AG04450 (cell line): ENCODE results near the gene SLC51A. TPM values are rescaled to one million over a fixed set of nuclear protein-coding genes. Genes with fewer than 3 reads are reported as not detected.
"Not testable (repeated sequence)": the region's sequence is repeated elsewhere in the genome, so short reads cannot be mapped to it uniquely, and the experiment has no call there.

Experiments
- CTCF ChIA-PET: fragments of 300-600, 350-600 bp; formaldehyde crosslinking; extraction: SDS; loops from one replicate; lab custom pipeline; 2022; ENCODE audit warnings: antibody characterized with exemption, inconsistent platforms; lab: Charles Lee
- POLR2A ChIA-PET: fragments of 350-600 bp; formaldehyde crosslinking; extraction: SDS; loops from one replicate; lab custom pipeline; 2021; ENCODE audit warnings: antibody characterized with exemption, inconsistent platforms; lab: Yijun Ruan, JAX
- DNase-seq: peaks from one replicate; pipeline ENCODE4 v3.0.0-alpha.2; 2011; ENCODE audit warnings: low read depth, low spot score
- H3K27ac ChIP-seq: one replicate; pipeline ENCODE4 v1.5.1; 2012; ENCODE audit warnings: low read depth, low read length, control low read depth
- H3K27me3 ChIP-seq: one replicate; pipeline ENCODE4 v1.6.0; 2012; ENCODE audit warnings: low read length; ENCODE audit not compliant: control insufficient read depth, insufficient read depth
- H3K4me3 ChIP-seq: 2 replicates; pipeline ENCODE4 v1.5.1; 2011; ENCODE audit warnings: mild to moderate bottlenecking, low read depth, low read length, control low read depth
- H3K9me3 ChIP-seq: 2 replicates; pipeline ENCODE4 v1.5.1; 2012; ENCODE audit warnings: low read length; ENCODE audit not compliant: control insufficient read depth, insufficient read depth
- polyA plus RNA-seq: library from polyadenylated mRNA; depleted of rRNA; stranded (reverse); fragments of >200 nt; gene quantifications from 2 replicates; pipeline ENCODE4 v1.2.3, GENCODE V29; 2011
- TF ChIP-seq, protein P1 (sequence below): IDR thresholded peaks from 2 replicates; pipeline ENCODE4 v1.5.1; 2011; ENCODE audit warnings: low read depth, low read length, control low read depth, inconsistent platforms

SLC51A gene
- polyA plus RNA-seq, 1 experiment: not detected

DNA sequence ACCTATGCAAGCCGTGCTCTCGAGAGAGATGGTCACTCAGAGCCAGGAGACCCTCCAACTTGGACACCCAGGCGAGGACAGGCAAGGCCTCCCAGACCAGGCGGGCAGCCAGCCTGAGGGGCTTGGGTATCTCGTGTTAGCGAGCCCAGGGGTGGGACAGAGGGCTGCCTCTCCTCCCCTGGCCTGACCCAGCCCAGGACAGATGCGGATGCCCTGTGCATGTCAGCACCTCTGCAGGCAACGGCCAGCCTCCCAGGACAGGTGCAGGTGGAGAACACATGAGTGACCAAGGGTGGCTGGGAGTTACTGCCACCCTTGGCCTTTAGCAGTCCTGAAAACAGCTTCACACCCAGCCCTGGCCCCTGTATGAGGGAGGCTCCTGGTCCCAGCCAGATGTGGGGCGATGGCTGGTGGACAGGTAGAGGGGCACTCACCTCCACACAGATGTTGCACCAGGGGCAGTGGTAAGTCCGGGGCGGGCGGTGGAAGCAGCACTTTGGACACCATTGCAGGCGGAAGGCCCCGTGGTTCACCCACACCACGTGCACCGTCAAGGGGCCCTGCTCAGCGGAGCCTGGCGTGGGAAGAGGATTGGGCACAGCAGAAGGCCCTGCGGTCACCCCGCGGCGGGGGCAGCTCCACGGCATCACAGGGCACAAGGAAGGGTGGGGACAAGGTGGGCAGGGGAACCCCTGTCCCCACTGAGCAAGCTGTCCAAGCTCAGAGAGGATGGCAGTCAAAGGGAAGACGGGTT, 7.2 kb upstream of the SLC51A start:
- no peak for DNase-seq
- CTCF ChIA-PET: no interaction called here
- POLR2A ChIA-PET: no interaction called here
- Histone ChIP-seq H3K27me3 (peaks cover 13% of the 10 kb centered on the region), H3K4me3 (no peak overlapping the region), H3K9me3 (peaks cover 9% of the 10 kb centered on the region; the same call in 1 of the 2 replicates), H3K27ac (no peak overlapping the region)
- TF ChIP-seq, protein P1, sequence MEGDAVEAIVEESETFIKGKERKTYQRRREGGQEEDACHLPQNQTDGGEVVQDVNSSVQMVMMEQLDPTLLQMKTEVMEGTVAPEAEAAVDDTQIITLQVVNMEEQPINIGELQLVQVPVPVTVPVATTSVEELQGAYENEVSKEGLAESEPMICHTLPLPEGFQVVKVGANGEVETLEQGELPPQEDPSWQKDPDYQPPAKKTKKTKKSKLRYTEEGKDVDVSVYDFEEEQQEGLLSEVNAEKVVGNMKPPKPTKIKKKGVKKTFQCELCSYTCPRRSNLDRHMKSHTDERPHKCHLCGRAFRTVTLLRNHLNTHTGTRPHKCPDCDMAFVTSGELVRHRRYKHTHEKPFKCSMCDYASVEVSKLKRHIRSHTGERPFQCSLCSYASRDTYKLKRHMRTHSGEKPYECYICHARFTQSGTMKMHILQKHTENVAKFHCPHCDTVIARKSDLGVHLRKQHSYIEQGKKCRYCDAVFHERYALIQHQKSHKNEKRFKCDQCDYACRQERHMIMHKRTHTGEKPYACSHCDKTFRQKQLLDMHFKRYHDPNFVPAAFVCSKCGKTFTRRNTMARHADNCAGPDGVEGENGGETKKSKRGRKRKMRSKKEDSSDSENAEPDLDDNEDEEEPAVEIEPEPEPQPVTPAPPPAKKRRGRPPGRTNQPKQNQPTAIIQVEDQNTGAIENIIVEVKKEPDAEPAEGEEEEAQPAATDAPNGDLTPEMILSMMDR: no peak

DNA sequence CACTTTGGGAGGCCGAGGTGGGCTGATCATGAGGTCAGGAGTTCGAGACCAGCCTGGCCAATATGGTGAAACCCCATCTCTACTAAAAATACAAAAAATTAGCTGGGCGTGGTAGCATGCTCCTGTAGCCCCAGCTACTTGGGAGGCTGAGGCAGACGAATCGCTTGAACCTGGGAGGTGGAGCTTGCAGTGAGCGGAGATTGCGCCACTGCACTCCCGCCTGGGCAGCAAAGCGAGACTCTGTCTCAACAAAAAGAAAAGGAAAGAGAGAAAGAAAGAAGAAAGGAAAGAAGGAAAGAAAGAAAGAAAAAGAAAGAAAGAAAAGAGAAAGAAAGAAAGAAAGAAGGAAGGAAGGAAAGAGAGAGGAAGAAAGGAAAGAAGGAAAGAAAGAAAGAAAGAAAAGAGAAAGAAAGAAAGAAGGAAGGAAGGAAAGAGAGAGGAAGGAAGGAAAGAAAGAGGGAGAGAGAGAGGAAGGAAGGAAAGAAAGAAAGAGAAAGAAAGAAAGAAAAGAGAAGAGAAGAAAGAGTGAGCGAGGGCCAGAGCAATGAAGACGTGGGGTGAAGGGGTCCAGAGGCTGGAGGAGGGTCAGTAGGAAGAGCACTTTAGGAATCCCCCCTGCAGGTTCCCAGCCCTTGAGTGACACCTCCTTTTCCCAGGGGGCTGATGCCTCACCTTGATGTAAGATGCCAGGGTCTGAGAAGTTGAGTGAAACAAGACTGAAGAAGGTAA, 6.2 kb upstream of the SLC51A start:
- H3K27me3 ChIP-seq: peaks cover 10% of the 10 kb centered on the region
- H3K4me3 ChIP-seq, POLR2A ChIA-PET, H3K9me3 ChIP-seq, CTCF ChIA-PET, H3K27ac ChIP-seq, DNase-seq: not testable (repeated sequence)

DNA sequence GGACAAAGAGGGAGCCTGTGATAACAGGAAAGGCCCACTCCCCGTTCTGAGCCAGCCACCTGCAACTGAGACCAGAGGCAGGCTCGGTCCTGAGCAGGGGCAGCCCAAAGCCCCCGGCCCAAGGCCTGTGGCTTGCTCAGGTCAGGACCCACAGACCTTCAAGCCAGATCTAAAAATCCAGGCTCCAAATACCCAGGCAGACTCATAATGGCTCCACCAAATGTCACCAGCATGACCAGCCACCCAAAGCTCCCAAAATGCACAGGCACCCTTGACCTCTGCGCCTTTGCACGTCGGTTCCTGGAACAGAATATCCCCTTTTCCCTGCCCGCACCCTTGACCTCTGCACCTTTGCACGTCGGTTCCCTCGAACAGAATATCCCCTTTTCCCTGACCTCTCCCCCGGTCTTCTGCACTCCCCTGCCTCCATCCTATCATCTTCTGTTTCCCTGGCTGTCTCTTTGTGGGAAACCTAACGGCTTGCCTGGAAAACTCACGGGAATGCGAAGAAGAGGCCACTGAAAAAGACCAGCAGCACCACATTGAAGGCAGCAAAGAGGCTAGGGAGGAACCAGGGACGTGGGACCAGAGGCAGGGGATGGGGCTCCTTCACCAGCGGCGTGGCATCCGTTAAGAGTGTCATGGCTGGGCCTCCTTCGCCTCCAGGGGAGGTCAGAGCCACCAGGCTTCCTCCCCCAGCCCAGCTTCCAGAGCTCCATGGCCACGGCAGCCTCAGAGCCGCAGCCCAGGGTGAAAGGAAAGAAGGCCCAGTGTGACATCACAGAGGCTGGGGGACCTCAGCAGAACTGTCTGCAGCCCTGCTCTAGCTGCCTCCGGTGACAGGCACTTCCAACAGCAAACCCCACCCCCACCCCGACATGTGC, 5.4 kb upstream of the SLC51A start, which contains the start of gene ZDHHC19:
ZDHHC19 (minus strand) TSS at position 728 of the 884 bp plus-strand sequence; CDS start at position 643, 85 bp downstream.
- H3K4me3 ChIP-seq: no peak within 1 kb of the TSS
- peaks cover 10% of the 10 kb centered on the region for H3K27me3 ChIP-seq
- TF ChIP-seq, protein P1: no peak
- POLR2A ChIA-PET: no interaction called here
- H3K9me3 ChIP-seq: peaks cover 9% of the 10 kb centered on the region; the same call in 1 of the 2 replicates
- CTCF ChIA-PET: no interaction called here
- no peak for DNase-seq
- H3K27ac ChIP-seq: no peak within 1 kb of the TSS

DNA sequence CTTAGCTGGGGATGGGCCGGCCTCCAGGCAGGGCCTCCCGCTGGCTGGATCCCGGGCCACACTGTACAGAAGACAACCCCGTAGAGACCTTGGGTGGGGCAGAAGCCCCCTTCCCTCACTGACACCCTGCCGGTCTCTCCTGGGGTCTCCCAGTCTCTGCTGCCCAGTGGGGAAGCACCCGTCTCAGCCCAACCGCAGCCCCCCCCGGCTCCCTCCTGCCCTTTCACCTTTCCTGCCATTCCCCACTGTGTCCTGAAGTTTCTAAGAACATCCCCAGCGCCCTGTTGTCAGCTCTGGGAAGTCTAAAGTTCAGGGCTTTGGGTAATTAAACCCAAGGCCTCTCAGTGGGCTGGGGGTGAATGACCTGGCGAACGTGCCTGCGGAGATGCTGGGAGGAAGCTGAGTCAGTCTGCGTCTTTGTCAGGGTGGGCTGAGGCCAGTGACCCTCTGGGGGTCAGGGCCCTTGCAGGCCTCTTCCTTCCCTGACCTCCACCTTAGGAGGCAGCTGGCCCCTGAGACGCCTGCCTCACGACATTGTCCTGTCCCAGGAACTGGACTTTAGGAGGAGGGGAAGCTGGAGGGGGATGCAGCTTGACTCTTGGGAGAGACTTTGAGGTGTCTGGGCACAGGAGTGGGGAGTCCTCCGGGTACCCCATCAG, 1.4 kb upstream of the SLC51A start:
- Histone ChIP-seq H3K27ac (no peak overlapping the region), H3K4me3 (no peak overlapping the region), H3K9me3 (no peaks in the 10 kb centered on the region; the same call in 1 of the 2 replicates), H3K27me3 (peaks cover 17% of the 10 kb centered on the region)
- DNase-seq: no peak
- ChIA-PET POLR2A (no interaction called here), CTCF (interaction anchor here (0.9 kb wide), 1 partner anchor 142 kb away, joined by 3 read pairs; no protein-coding TSS in a partner anchor)
- TF ChIP-seq, protein P1: no peak
